Peyer's patch (tissue), 4 donors: ENCODE data around the gene IPO4. TPM values are rescaled to one million over a fixed set of nuclear protein-coding genes. Genes with fewer than 3 reads are reported as not detected.
"Not testable (repeated sequence)": the region's sequence is repeated elsewhere in the genome, so short reads cannot be mapped to it uniquely, and the experiment has no call there.

ENCODE experiments used
- DNase-seq, 3 donors: peaks; one replicate each; pipeline ENCODE4 v3.0.0-alpha.2; 2017 to 2019
- H3K27ac ChIP-seq, 4 donors: fragments of 200-600 bp; sonication (generic); one replicate each; pipeline ENCODE4 v1.5.1; 2016 to 2019
- H3K27me3 ChIP-seq, 2 donors: fragments of 200-600 bp; sonication (generic); one replicate each; pipeline ENCODE4 v1.5.1; 2019
- H3K36me3 ChIP-seq, 3 donors: fragments of 200-600 bp; sonication (generic); one replicate each; pipeline ENCODE4 v1.5.1; 2016 to 2019
- H3K4me1 ChIP-seq, 4 donors: fragments of 200-600 bp; sonication (generic); one replicate each; pipeline ENCODE4 v1.5.1; 2016 to 2019
- H3K4me3 ChIP-seq, 4 donors: fragments of 200-600 bp; sonication (generic); 1 replicate in 3 of 4; 2 replicates in 1 of 4; pipeline ENCODE4 v1.5.1; 2016 to 2019; ENCODE audit warnings: mild to moderate bottlenecking in 1 of 4
- H3K9me3 ChIP-seq, 4 donors: fragments of 200-600 bp; sonication (generic); one replicate each; pipeline ENCODE4 v1.5.1; 2016 to 2019; ENCODE audit warnings: mild to moderate bottlenecking in 1 of 4
- CTCF ChIP-seq, 6 experiments: fragments of 450-650 bp in 4 of 6; fragments of 200-600 bp in 2 of 6; sonication (generic) in 1 of 6; IDR thresholded peaks; one replicate each; pipeline ENCODE4 v1.5.1; 2017 to 2019; ENCODE audit warnings: antibody characterized with exemption in 6 of 6, mild to moderate bottlenecking in 3 of 6, moderate library complexity in 1 of 6
- POLR2A ChIP-seq, 2 donors: fragments of 450-650 bp; IDR thresholded peaks; one replicate each; pipeline ENCODE4 v1.5.1; 2017; ENCODE audit warnings: antibody characterized with exemption in 2 of 2, mild to moderate bottlenecking in 2 of 2, moderate library complexity in 2 of 2
- total RNA-seq, 4 donors: library from RNA; depleted of rRNA; stranded (reverse); fragments of >200 nt; gene quantifications; one replicate each; pipeline ENCODE4 v1.1.0, GENCODE V29; 2016

The IPO4 gene
- total RNA-seq, 4 donors from 2014 or later: 12.8 to 56.9 (median 34.2) TPM

- Histone ChIP-seq H3K9me3 (no peaks in the 10 kb centered on the region), H3K27me3 (no peaks in the 10 kb centered on the region), H3K36me3 (peaks cover 0 to 4% (median 0%) of the 10 kb centered on the region in 3 donors), H3K27ac (no peak overlapping the region), H3K4me3 (no peak overlapping the region), H3K4me1 (peaks cover 0 to 6% (median under 1%) of the 10 kb centered on the region in 4 donors)
- TF ChIP-seq POLR2A (IDR thresholded peaks at IDR 0.05) (no peak), CTCF (IDR thresholded peaks at IDR 0.05) (no peak)
- no peak for DNase-seq
Observed at GRCh38 chr14:24219521-24219920, 30.9 kb upstream of the IPO4 start.

- H3K27ac ChIP-seq: no peak overlapping the region
- H3K27me3 ChIP-seq: no peaks in the 10 kb centered on the region
- H3K4me3 ChIP-seq: no peak overlapping the region
- DNase-seq: no peak
- peaks cover 0 to 4% (median 0%) of the 10 kb centered on the region in 3 donors for H3K36me3 ChIP-seq
- TF ChIP-seq POLR2A (IDR thresholded peaks at IDR 0.05) (no peak), CTCF (IDR thresholded peaks at IDR 0.05) (no peak)
- peaks cover 0 to 6% (median 3%) of the 10 kb centered on the region in 4 donors for H3K4me1 ChIP-seq
- no peaks in the 10 kb centered on the region for H3K9me3 ChIP-seq
Observed at GRCh38 chr14:24219080-24219479, 30.5 kb upstream of the IPO4 start.

GRCh38 chr14:24216876-24217275, 28.3 kb upstream of the IPO4 start:
- H3K9me3 ChIP-seq, H3K36me3 ChIP-seq, H3K4me3 ChIP-seq, H3K27me3 ChIP-seq, H3K27ac ChIP-seq, DNase-seq: not testable (repeated sequence)
- peaks cover 0 to 20% (median 3%) of the 10 kb centered on the region in 4 donors for H3K4me1 ChIP-seq

GRCh38 chr14:24216345-24216699, 27.7 kb upstream of the IPO4 start:
- no peaks in the 10 kb centered on the region for H3K9me3 ChIP-seq
- no peaks in the 10 kb centered on the region for H3K27me3 ChIP-seq
- peaks cover 0 to 7% (median 0%) of the 10 kb centered on the region in 3 donors for H3K36me3 ChIP-seq
- peak overlapping the region in 3 of 4 donors; percentile 62 to 90 (median 73) for H3K4me3 ChIP-seq
- TF ChIP-seq CTCF (IDR thresholded peaks at IDR 0.05) (no peak), POLR2A (IDR thresholded peaks at IDR 0.05) (no peak)
- no peak for DNase-seq
- H3K4me1 ChIP-seq: peaks cover 0 to 22% (median 3%) of the 10 kb centered on the region in 4 donors
- H3K27ac ChIP-seq: peak overlapping the region; percentile 89 to 97 (median 94)

- H3K4me1 ChIP-seq: peaks cover 0 to 22% (median 3%) of the 10 kb centered on the region in 4 donors
- H3K36me3 ChIP-seq: peaks cover 0 to 12% (median 0%) of the 10 kb centered on the region in 3 donors
- TF ChIP-seq POLR2A (IDR thresholded peaks at IDR 0.05): peak; percentile 67 to 76
- TF ChIP-seq CTCF (IDR thresholded peaks at IDR 0.05): peak; percentile 26 to 69 (median 56)
- peak; percentile 84 to 94 (median 89) for DNase-seq
- peak within 1 kb of the TSS; percentile 89 to 97 (median 94) for H3K27ac ChIP-seq
- no peaks in the 10 kb centered on the region for H3K27me3 ChIP-seq
- H3K9me3 ChIP-seq: no peaks in the 10 kb centered on the region
- peak within 1 kb of the TSS; percentile 62 to 90 (median 69) for H3K4me3 ChIP-seq
Observed at GRCh38 chr14:24215495-24216344, 27.1 kb upstream of the IPO4 start, which contains the start of gene MDP1. TSS of gene MDP1 (minus strand) at chr14:24216066. CDS start at chr14:24215955, 111 bp downstream.
